ENCODE results near the gene GPR151. TPM values are rescaled to one million over a fixed set of nuclear protein-coding genes. Genes with fewer than 3 reads are reported as not detected.

GPR151 gene
- total and polyA plus RNA-seq, 9 of the 15 experiments (the other 6 are each of a cell fraction or from before 2014, with no cell fraction given), result 0.06 TPM; not detected in 8

DNA sequence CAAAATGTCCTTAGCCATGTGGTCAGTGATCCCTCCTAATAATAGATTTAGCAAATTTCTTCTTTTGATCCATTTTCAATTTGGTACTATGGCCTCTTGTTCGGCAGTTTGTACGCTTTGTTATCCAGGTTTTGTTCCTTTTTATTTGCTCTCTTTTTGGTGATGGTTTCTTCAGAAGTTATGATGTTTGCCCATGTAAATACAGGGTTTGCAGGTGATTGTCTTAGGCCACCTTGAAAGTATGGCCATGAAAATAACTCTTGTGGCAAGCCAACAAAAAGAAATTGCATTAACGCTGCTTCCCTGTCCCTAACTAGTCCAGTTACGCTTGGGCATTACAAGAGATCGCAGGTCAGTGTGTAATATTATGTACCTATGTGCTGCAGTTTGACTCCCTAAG lies 8.6 kb downstream of the GPR151 start:
- Histone ChIP-seq H4K20me1 (replicated peaks; ENCODE audit: control insufficient read depth, insufficient read depth, low read length) (no peaks in the 10 kb centered on the region), H3K4me3 (no peak overlapping the region), H3K9me1 (ENCODE audit: control insufficient read depth, insufficient read depth, low read length) (no peaks in the 10 kb centered on the region), H3K79me2 (ENCODE audit: control insufficient read depth, insufficient read depth, low read length) (no peaks in the 10 kb centered on the region), H2AFZ (ENCODE audit: low read depth, low read length) (no peak overlapping the region), H3K9me3 (replicated peaks; ENCODE audit: control insufficient read depth, insufficient read depth, low read depth, low read length) (no peaks in the 10 kb centered on the region), H3K36me3 (ENCODE audit: control insufficient read depth, insufficient read depth, low read length) (peaks cover 92% of the 10 kb centered on the region), H3K4me2 (ENCODE audit: insufficient read depth, low read length) (no peak overlapping the region), H3K27ac (ENCODE audit: extremely low read depth, low read depth, low read length) (no peak overlapping the region), H3K27me3 (ENCODE audit: control insufficient read depth in 2 of 2, insufficient read depth in 2 of 2, low read length in 2 of 2) (no peaks in the 10 kb centered on the region), H3K9ac (ENCODE audit: insufficient read depth in 1 of 2, low read depth in 2 of 2, low read length in 2 of 2) (no peak overlapping the region), H3K4me1 (replicated peaks in 1 of 2; ENCODE audit: control insufficient read depth in 2 of 2, insufficient read depth in 2 of 2, low read length in 2 of 2) (no peaks in the 10 kb centered on the region)
- FAIRE-seq (no peak), ATAC-seq (no peak), DNase-seq (ENCODE audit: extremely low read depth in 1 of 4, low spot score in 3 of 4) (no peak)
- POLR2A ChIA-PET, result no interaction called here
- WGBS (ENCODE audit: insufficient coverage, low coverage, missing lambda C conversion rate), result 99% methylated on average over 5 of the region's 5 CpGs
- BruUV-seq (replicated peaks), result no TSS peak
- in situ Hi-C loops (cut with MboI) (no loop called here), intact Hi-C loops (cut with micrococcal nuclease) (loop anchor here (10.0 kb wide), 1 partner anchor 1907 kb away; no protein-coding TSS in a partner anchor)
- CTCF ChIA-PET (ENCODE audit: low intra/inter-chr PET ratio), result no interaction called here
- no peak for TF ChIP-seq NELFE (IDR thresholded peaks at IDR 0.05; ENCODE audit: insufficient read depth, insufficient read length)
- no peak for TF ChIP-seq EP400 (IDR thresholded peaks at IDR 0.05)
- no peak for TF ChIP-seq CREB1 (IDR thresholded peaks at IDR 0.05)
- TF ChIP-seq CREB1 (CRISPR knock-in tag; IDR thresholded peaks at IDR 0.05), result no peak
- no peak for TF ChIP-seq PTTG1 (tag; IDR thresholded peaks at IDR 0.05; ENCODE audit: low read depth)
- TF ChIP-seq NFYB (IDR thresholded peaks at IDR 0.05; ENCODE audit: extremely low read depth, insufficient read length), result no peak
- TF ChIP-seq ZNF12 (CRISPR knock-in tag; IDR thresholded peaks at IDR 0.05), result no peak
- TF ChIP-seq GTF2E2 (tag; IDR thresholded peaks at IDR 0.05), result no peak
- no peak for TF ChIP-seq NFRKB (IDR thresholded peaks at IDR 0.05; ENCODE audit: low read depth)

All from K562 (cell line).